GM12801 (cell line): ENCODE measurements around the gene CST8.

Experiments
- CTCF ChIP-seq: IDR thresholded peaks from one replicate; pipeline ENCODE4 v1.5.1; 2011; ENCODE audit warnings: control low read depth; ENCODE audit not compliant: insufficient read length; ENCODE audit errors: extremely low read depth

CST8 gene

DNA sequence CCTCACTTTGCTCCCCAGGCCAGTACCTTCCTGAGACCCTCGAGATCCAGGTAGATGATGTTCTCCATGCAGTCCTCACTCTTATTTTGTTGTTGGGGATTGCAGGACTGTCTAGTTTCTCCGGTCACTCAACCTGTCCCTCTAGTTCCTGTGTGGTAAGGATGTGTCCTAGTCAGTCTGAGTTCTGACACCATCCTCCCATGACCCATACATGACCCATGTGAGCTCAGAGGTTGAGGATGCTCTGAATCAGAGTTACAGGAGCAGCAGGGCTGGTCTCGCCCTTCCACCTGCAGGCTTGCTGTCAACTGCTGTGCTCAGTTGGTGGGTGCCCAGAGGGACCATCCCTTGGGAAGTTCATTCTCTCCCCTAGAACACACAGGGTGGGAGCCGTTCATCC is 11.9 kb upstream of the CST8 start:
- TF ChIP-seq CTCF, result no peak

DNA sequence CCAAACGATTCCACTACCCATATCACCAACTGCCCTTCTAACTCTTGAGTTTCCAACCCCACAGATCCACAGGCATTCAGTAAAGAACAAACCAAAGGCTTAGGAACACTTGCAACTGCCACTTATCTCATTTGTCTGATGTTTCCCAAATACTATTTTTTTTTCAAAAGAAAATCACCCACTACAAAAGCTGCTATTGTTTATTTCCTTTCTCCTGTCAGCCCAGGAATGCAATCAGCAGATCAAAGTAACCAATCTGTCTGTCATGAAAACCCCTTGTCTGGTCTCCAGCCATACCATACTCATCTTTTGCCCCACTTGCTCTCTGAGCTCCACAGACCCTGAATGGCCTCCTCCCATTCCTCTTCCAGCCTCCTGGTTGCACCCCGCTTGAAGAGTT is 8.8 kb upstream of the CST8 start:
- no peak for TF ChIP-seq CTCF

GRCh38 chr20:23484081-23484480 is 6.8 kb upstream of the CST8 start:
- TF ChIP-seq CTCF, result no peak

DNA sequence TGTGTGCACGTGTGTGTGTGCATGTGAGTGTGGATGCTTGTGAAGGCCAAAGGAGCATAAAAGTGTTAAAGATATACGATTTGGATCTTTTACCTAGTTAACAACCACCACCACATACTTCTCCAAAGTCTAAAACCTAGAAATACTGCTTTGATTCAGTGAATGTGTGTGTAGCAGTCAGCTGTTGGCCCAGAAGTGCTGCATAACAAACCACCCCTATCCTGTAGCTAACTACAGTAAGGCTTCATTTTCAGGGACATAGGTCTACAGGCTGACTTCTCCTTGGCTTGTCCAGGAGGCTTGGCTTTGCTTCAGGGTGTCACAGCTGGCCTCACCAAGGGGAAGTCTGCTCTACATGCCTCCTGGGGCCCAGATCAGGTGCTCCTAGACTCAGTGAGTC is 2.4 kb upstream of the CST8 start:
- TF ChIP-seq CTCF, result no peak

- no peak for TF ChIP-seq CTCF
Observed at GRCh38 chr20:23488996-23489395, 1.9 kb upstream of the CST8 start.

DNA sequence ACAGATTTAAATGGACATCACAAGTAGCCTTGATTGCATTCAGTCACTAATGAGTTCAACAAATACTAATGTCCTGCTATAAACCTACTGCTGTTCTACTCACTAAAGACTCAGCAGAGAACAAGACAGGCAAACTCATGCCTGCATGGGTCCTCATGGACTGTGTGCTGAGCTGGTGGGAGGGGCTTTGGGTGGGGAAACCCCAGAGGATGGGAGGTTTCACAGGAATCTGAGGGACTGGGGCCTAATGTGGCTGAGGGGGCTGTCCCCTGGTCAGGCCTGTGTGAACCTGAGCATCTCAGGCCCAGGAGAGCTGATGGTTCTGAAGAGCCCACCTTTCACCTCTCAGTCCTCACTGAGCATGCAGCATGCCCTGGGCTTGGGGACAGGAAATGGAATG is 1.4 kb downstream of the CST8 start:
- no peak for TF ChIP-seq CTCF

DNA sequence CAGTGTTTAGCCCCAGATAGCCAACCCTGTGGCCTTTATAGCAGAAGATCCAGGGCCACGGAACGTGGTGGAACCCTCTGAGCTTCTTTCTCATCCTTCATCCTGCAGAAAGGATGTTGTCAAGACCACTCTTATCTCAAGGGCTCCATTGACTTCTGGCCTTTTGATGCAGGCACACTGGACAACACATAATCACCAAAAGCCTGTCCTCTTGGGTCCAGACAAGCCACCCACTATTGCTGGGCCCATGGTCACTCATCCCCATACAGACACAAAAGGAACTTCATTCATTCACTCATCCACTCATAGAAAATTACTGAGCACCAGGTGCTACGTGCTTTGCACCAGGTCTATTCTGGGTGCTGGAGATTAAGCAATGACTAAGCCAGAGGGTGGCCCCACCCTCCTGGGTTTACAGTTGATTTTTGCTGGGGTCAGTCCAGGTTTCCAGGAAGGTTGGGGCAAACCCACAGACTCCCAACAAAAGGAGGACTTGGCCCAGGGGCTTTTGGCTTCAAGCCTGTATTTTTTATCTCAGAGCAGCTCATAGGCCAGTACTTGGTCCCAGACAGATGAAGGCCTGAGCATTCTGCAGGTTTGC is 2.4 kb downstream of the CST8 start:
- no peak for TF ChIP-seq CTCF
